Caco-2 (cell line): ENCODE data around the gene MFRP. TPM values are rescaled to one million over a fixed set of nuclear protein-coding genes. Genes with fewer than 3 reads are reported as not detected.
A peak's percentile ranks its signal among the peaks of the same experiment; 100 is the strongest.

Experiments used
- BruUV-seq: library from RNA; stranded (reverse); fragments of 400-500 nt; replicated peaks from 2 replicates; lab custom pipeline; 2021; lab: Mats Ljungman, UMichigan
- CTCF ChIA-PET: fragments of 300-600 bp; sonication (Branson Sonifier 250); formaldehyde crosslinking; loops from one replicate; lab custom pipeline; 2022; ENCODE audit warnings: antibody characterized with exemption; lab: Charles Lee
- POLR2A ChIA-PET: fragments of 300-600 bp; sonication (Branson Sonifier 250); formaldehyde crosslinking; loops from one replicate; lab custom pipeline; 2022; ENCODE audit warnings: antibody characterized with exemption; lab: Charles Lee
- DNase-seq, 2 experiments: peaks; one replicate each; pipeline versions ENCODE4 v3.0.0 to v3.0.0-alpha.2; 2020 to 2022
- H3K27me3 ChIP-seq: replicated peaks from 2 replicates; pipeline ENCODE4 v1.6.0; 2011; ENCODE audit warnings: low read length; ENCODE audit not compliant: control insufficient read depth, insufficient read depth
- H3K36me3 ChIP-seq: 2 replicates; pipeline ENCODE4 v1.5.1; 2011; ENCODE audit warnings: low read length; ENCODE audit not compliant: control insufficient read depth, insufficient read depth
- H3K4me1 ChIP-seq: fragments of 250-450 bp; sonication (Bioruptor Pico); 2 replicates; pipeline ENCODE4 v1.5.1; 2020; ENCODE audit warnings: mild to moderate bottlenecking
- H3K4me3 ChIP-seq: 2 replicates; pipeline ENCODE4 v1.5.1; 2011; ENCODE audit warnings: low read depth, mild to moderate bottlenecking, control low read depth, low read length
- H3K9me3 ChIP-seq: fragments of 250-450 bp; sonication (Bioruptor Pico); 2 replicates; pipeline ENCODE4 v1.5.1; 2020; ENCODE audit warnings: mild to moderate bottlenecking, moderate library complexity
- H3K27ac Mint-ChIP-seq: one replicate; pipeline ENCODE4 v1.8.0; 2022; ENCODE audit warnings: mixed read lengths; ENCODE audit not compliant: unreplicated experiment
- H3K27me3 Mint-ChIP-seq: one replicate; pipeline ENCODE4 v1.8.0; 2022; ENCODE audit warnings: mixed read lengths; ENCODE audit not compliant: insufficient read depth, unreplicated experiment
- H3K36me3 Mint-ChIP-seq: one replicate; pipeline ENCODE4 v1.8.0; 2022; ENCODE audit warnings: mild to moderate bottlenecking, mixed read lengths; ENCODE audit not compliant: insufficient read depth, unreplicated experiment
- H3K4me1 Mint-ChIP-seq: one replicate; pipeline ENCODE4 v1.8.0; 2022; ENCODE audit warnings: low read depth, mixed read lengths; ENCODE audit not compliant: unreplicated experiment
- H3K4me3 Mint-ChIP-seq: one replicate; pipeline ENCODE4 v1.8.0; 2022; ENCODE audit warnings: mild to moderate bottlenecking, moderate library complexity, mixed read lengths; ENCODE audit not compliant: unreplicated experiment
- H3K9me3 Mint-ChIP-seq: one replicate; pipeline ENCODE4 v1.8.0; 2022; ENCODE audit warnings: mixed read lengths; ENCODE audit not compliant: unreplicated experiment
- CTCF ChIP-seq, 2 experiments: fragments of 200-600 bp in 1 of 2; IDR thresholded peaks; 1 replicate in 1 of 2; 2 replicates in 1 of 2; pipeline versions ENCODE4 v1.5.1 to v1.8.0; 2011 to 2022; ENCODE audit warnings: antibody characterized with exemption in 1 of 2, control low read depth in 1 of 2, inconsistent platforms in 1 of 2, low read depth in 1 of 2, low read length in 1 of 2, mild to moderate bottlenecking in 1 of 2, moderate library complexity in 1 of 2; ENCODE audit not compliant: insufficient read depth in 1 of 2, severe bottlenecking in 1 of 2, unreplicated experiment in 1 of 2
- intact Hi-C: fragments of 100-400 bp; cut with micrococcal nuclease; formaldehyde crosslinking; loops from one replicate; pipeline ENCODE4 v1.10.0; 2022; ENCODE audit not compliant: unreplicated experiment
- total RNA-seq: library from RNA; stranded (reverse); gene quantifications from 2 replicates; pipeline ENCODE4 v1.2.3, GENCODE V29; 2022

MFRP gene
- total RNA-seq, 1 experiment from 2014 or later = not detected

GRCh38 chr11:119322921-119323531, 23.5 kb downstream of the MFRP start:
- Mint-ChIP-seq H3K27me3 (no peaks in the 10 kb centered on the region), H3K4me1 (no peaks in the 10 kb centered on the region), H3K27ac (no peak overlapping the region), H3K4me3 (no peak overlapping the region), H3K9me3 (no peaks in the 10 kb centered on the region), H3K36me3 (no peaks in the 10 kb centered on the region)
- Histone ChIP-seq H3K27me3 (no peaks in the 10 kb centered on the region), H3K36me3 (no peaks in the 10 kb centered on the region), H3K9me3 (no peaks in the 10 kb centered on the region), H3K4me3 (no peak overlapping the region), H3K4me1 (peaks cover 25% of the 10 kb centered on the region)
- DNase-seq = no peak
- no peak for TF ChIP-seq CTCF (IDR thresholded peaks at IDR 0.05; ENCODE audit: insufficient read depth in 1 of 2, low read depth in 1 of 2, low read length in 1 of 2, severe bottlenecking in 1 of 2, unreplicated experiment in 1 of 2)
- POLR2A ChIA-PET = no interaction called here
- BruUV-seq = no TSS peak
- CTCF ChIA-PET = interaction anchor here (0.5 to 4.1 kb wide), 14 partner anchors 8 to 279 kb away, joined by 3 to 51 read pairs (median 8); partner anchors contain the start of genes CBL, RNF26 and USP2
- intact Hi-C loops = loop anchor here (1.0 kb wide), 1 partner anchor 178 kb away; no protein-coding TSS in a partner anchor

GRCh38 chr11:119322360-119322739, 24.2 kb downstream of the MFRP start:
- Mint-ChIP-seq H3K4me3 (no peak overlapping the region), H3K9me3 (no peaks in the 10 kb centered on the region), H3K36me3 (no peaks in the 10 kb centered on the region), H3K27ac (no peak overlapping the region), H3K4me1 (no peaks in the 10 kb centered on the region), H3K27me3 (no peaks in the 10 kb centered on the region)
- Histone ChIP-seq H3K4me3 (no peak overlapping the region), H3K4me1 (peaks cover 25% of the 10 kb centered on the region), H3K27me3 (no peaks in the 10 kb centered on the region), H3K36me3 (no peaks in the 10 kb centered on the region), H3K9me3 (no peaks in the 10 kb centered on the region)
- peak; percentile 6 to 19 for DNase-seq
- intact Hi-C loops = no loop called here
- peak in 1 of 2 experiments; percentile 7 for TF ChIP-seq CTCF (IDR thresholded peaks at IDR 0.05; ENCODE audit: insufficient read depth in 1 of 2, low read depth in 1 of 2, low read length in 1 of 2, severe bottlenecking in 1 of 2, unreplicated experiment in 1 of 2)
- BruUV-seq = no TSS peak
- ChIA-PET POLR2A (interaction anchor here (0.5 kb wide), 1 partner anchor 16 kb away, joined by 4 read pairs; no protein-coding TSS in a partner anchor), CTCF (interaction anchor here (0.7 to 4.1 kb wide), 14 partner anchors 9 to 152 kb away, joined by 3 to 51 read pairs (median 6); partner anchors contain the start of genes CBL, RNF26 and USP2)

GRCh38 chr11:119320776-119321524, 25.6 kb downstream of the MFRP start:
- H3K36me3 Mint-ChIP-seq = peaks cover 5% of the 10 kb centered on the region
- peak overlapping the region; percentile 39 for H3K4me3 ChIP-seq
- H3K27me3 Mint-ChIP-seq = no peaks in the 10 kb centered on the region
- peak overlapping the region; percentile 74 for H3K4me3 Mint-ChIP-seq
- no peaks in the 10 kb centered on the region for H3K27me3 ChIP-seq
- H3K36me3 ChIP-seq = no peaks in the 10 kb centered on the region
- H3K9me3 Mint-ChIP-seq = no peaks in the 10 kb centered on the region
- peak in 1 of 2 experiments; percentile 15 for TF ChIP-seq CTCF (IDR thresholded peaks at IDR 0.05; ENCODE audit: insufficient read depth in 1 of 2, low read depth in 1 of 2, low read length in 1 of 2, severe bottlenecking in 1 of 2, unreplicated experiment in 1 of 2)
- intact Hi-C loops = loop anchor here (1.0 to 2.0 kb wide), 5 partner anchors 13 to 154 kb away; partner anchors contain the start of genes RNF26 and USP2
- BruUV-seq = no TSS peak
- no peaks in the 10 kb centered on the region for H3K4me1 Mint-ChIP-seq
- H3K27ac Mint-ChIP-seq = peak overlapping the region; percentile 25
- H3K9me3 ChIP-seq = no peaks in the 10 kb centered on the region
- DNase-seq = peak; percentile 42 to 50
- peaks cover 26% of the 10 kb centered on the region for H3K4me1 ChIP-seq
- CTCF ChIA-PET = interaction anchor here (0.6 to 4.1 kb wide), 6 partner anchors 18 to 253 kb away, joined by 3 to 51 read pairs (median 8); partner anchors contain the start of genes CBL, USP2 and VPS11
- POLR2A ChIA-PET = no interaction called here
